NCI-H2196 (cell line): Measurements from ENCODE around the gene SH3TC1.

Source experiments
- DNase-seq: peaks from one replicate; lab custom pipeline; 2025; ENCODE audit not compliant: unreplicated experiment; lab: John Stamatoyannopoulos, UW

SH3TC1 gene

GRCh38 chr4:8285976-8286718, 87.1 kb downstream of the SH3TC1 start:
- no peak for DNase-seq

- DNase-seq, result no peak
Observed at GRCh38 chr4:8286719-8287342, 87.7 kb downstream of the SH3TC1 start.

GRCh38 chr4:8287343-8288280, 88.5 kb downstream of the SH3TC1 start:
- DNase-seq, result no peak

- no peak for DNase-seq
Observed at GRCh38 chr4:8289151-8289750, 90.2 kb downstream of the SH3TC1 start.

GRCh38 chr4:8289956-8290700, 91.0 kb downstream of the SH3TC1 start:
- DNase-seq, result no peak

GRCh38 chr4:8290701-8290970, 91.5 kb downstream of the SH3TC1 start:
- DNase-seq, result no peak
